Neural cell (in vitro differentiated cells): ENCODE measurements around the gene PFKFB4. TPM values are rescaled to one million over a fixed set of nuclear protein-coding genes. Genes with fewer than 3 reads are reported as not detected.

Source experiments
- H2AFZ ChIP-seq: fragments of 200-600, 300-800 bp; sonication (generic), shearing (Covaris generic); 2 replicates; pipeline ENCODE4 v1.6.0; 2014; ENCODE audit warnings: low read depth, mild to moderate bottlenecking, antibody characterized with exemption, low read length, moderate library complexity
- H3F3A ChIP-seq: fragments of 200-600 bp; shearing (Covaris generic); 2 replicates; pipeline ENCODE4 v1.6.1; 2016; ENCODE audit warnings: mild to moderate bottlenecking, moderate library complexity, mixed read lengths, antibody characterized with exemption, low read length; ENCODE audit not compliant: insufficient read depth, poor library complexity, severe bottlenecking
- H3K27ac ChIP-seq: fragments of 200-600, 300-800 bp; sonication (generic), shearing (Covaris generic); 2 replicates; pipeline ENCODE4 v1.5.1; 2014; ENCODE audit warnings: mild to moderate bottlenecking, low read length, moderate library complexity
- H3K27me3 ChIP-seq: fragments of 300-800, 200-600 bp; sonication (generic), shearing (Covaris generic); 2 replicates; pipeline ENCODE4 v1.6.0; 2014; ENCODE audit warnings: mild to moderate bottlenecking, low read depth, low read length, moderate library complexity; ENCODE audit not compliant: insufficient read depth
- H3K36me3 ChIP-seq: fragments of 300-800, 200-600 bp; sonication (generic), shearing (Covaris generic); 2 replicates; pipeline ENCODE4 v1.5.1; 2014; ENCODE audit warnings: mild to moderate bottlenecking, antibody characterized with exemption, low read length, moderate library complexity; ENCODE audit not compliant: insufficient read depth
- H3K4me2 ChIP-seq: fragments of 300-800, 200-600 bp; sonication (generic), shearing (Covaris generic); 2 replicates; pipeline ENCODE4 v1.6.0; 2014; ENCODE audit warnings: mild to moderate bottlenecking, low read length
- H3K4me3 ChIP-seq: fragments of 300-800, 200-600 bp; sonication (generic), shearing (Covaris generic); 2 replicates; pipeline ENCODE4 v1.5.1; 2014; ENCODE audit warnings: mild to moderate bottlenecking, low read length, moderate library complexity
- H3K79me2 ChIP-seq: fragments of 200-600 bp; shearing (Covaris generic); replicated peaks from 2 replicates; pipeline ENCODE4 v1.6.0; 2014; ENCODE audit warnings: mild to moderate bottlenecking, low read length, moderate library complexity; ENCODE audit not compliant: insufficient read depth
- H3K9ac ChIP-seq: fragments of 300-800, 200-600 bp; sonication (generic), shearing (Covaris generic); 2 replicates; pipeline ENCODE4 v1.6.1; 2016; ENCODE audit warnings: mild to moderate bottlenecking, low read length, mixed read lengths
- H3K9me2 ChIP-seq: fragments of 200-600 bp; shearing (Covaris generic); 2 replicates; pipeline ENCODE4 v1.6.1; 2016; ENCODE audit warnings: mild to moderate bottlenecking, low read length, mixed read lengths; ENCODE audit not compliant: insufficient read depth
- H3K9me3 ChIP-seq: fragments of 200-600, 300-800 bp; sonication (generic), shearing (Covaris generic); 2 replicates; pipeline ENCODE4 v1.6.1; 2016; ENCODE audit warnings: mild to moderate bottlenecking, mixed run types, low read length, moderate library complexity, mixed read lengths
- H4K20me1 ChIP-seq: fragments of 200-600 bp; shearing (Covaris generic); 2 replicates; pipeline ENCODE4 v1.6.1; 2016; ENCODE audit warnings: mild to moderate bottlenecking, mixed run types; ENCODE audit not compliant: insufficient read depth
- CTCF ChIP-seq: fragments of 450-650 bp; IDR thresholded peaks from 2 replicates; pipeline ENCODE4 v1.5.1; 2014; ENCODE audit warnings: antibody characterized with exemption, mild to moderate bottlenecking, moderate library complexity; ENCODE audit not compliant: poor library complexity, severe bottlenecking
- EP300 ChIP-seq: fragments of 450-650 bp; conservative IDR thresholded peaks from 2 replicates; pipeline ENCODE4 v1.6.1; 2014; ENCODE audit warnings: antibody characterized with exemption, mild to moderate bottlenecking, moderate library complexity; ENCODE audit not compliant: poor library complexity, severe bottlenecking
- EZH2 ChIP-seq: fragments of 200-600, 300-800 bp; shearing (Covaris generic), sonication (generic); IDR thresholded peaks from 2 replicates; pipeline ENCODE4 v1.6.1; 2014; ENCODE audit warnings: antibody characterized with exemption, low read length, borderline replicate concordance, mild to moderate bottlenecking; ENCODE audit not compliant: insufficient read depth, poor library complexity, severe bottlenecking
- MXI1 ChIP-seq: fragments of 450-650 bp; conservative IDR thresholded peaks from 2 replicates; pipeline ENCODE4 v1.6.1; 2014; ENCODE audit warnings: antibody characterized with exemption, mild to moderate bottlenecking; ENCODE audit not compliant: poor library complexity, severe bottlenecking
- POLR2AphosphoS5 ChIP-seq: IDR thresholded peaks from 2 replicates; pipeline ENCODE4 v1.6.1; 2012
- RAD21 ChIP-seq: fragments of 450-650 bp; conservative IDR thresholded peaks from 2 replicates; pipeline ENCODE4 v1.6.1; 2014; ENCODE audit warnings: antibody characterized with exemption, mild to moderate bottlenecking, moderate library complexity
- SMC3 ChIP-seq: fragments of 450-650 bp; conservative IDR thresholded peaks from 2 replicates; pipeline ENCODE4 v1.6.1; 2014; ENCODE audit warnings: antibody characterized with exemption, mild to moderate bottlenecking, moderate library complexity; ENCODE audit not compliant: poor library complexity
- TAF1 ChIP-seq: IDR thresholded peaks from 2 replicates; pipeline ENCODE4 v1.6.1; 2012; ENCODE audit warnings: low read depth
- polyA plus RNA-seq: library from polyadenylated mRNA; depleted of rRNA; stranded (reverse); fragments of >200 nt; gene quantifications from 2 replicates; pipeline ENCODE4 v1.2.3, GENCODE V29; 2014
- TF ChIP-seq, protein P1 (sequence below): IDR thresholded peaks from 2 replicates; pipeline ENCODE4 v1.6.1; 2012; ENCODE audit warnings: borderline replicate concordance

PFKFB4 gene
- polyA plus RNA-seq, 1 donor from 2014 or later, result 29.4 TPM

GRCh38 chr3:48600711-48601621 lies 44.4 kb upstream of the PFKFB4 start:
- no peak for TF ChIP-seq SMC3
- TF ChIP-seq TAF1, result no peak
- TF ChIP-seq, protein P1, sequence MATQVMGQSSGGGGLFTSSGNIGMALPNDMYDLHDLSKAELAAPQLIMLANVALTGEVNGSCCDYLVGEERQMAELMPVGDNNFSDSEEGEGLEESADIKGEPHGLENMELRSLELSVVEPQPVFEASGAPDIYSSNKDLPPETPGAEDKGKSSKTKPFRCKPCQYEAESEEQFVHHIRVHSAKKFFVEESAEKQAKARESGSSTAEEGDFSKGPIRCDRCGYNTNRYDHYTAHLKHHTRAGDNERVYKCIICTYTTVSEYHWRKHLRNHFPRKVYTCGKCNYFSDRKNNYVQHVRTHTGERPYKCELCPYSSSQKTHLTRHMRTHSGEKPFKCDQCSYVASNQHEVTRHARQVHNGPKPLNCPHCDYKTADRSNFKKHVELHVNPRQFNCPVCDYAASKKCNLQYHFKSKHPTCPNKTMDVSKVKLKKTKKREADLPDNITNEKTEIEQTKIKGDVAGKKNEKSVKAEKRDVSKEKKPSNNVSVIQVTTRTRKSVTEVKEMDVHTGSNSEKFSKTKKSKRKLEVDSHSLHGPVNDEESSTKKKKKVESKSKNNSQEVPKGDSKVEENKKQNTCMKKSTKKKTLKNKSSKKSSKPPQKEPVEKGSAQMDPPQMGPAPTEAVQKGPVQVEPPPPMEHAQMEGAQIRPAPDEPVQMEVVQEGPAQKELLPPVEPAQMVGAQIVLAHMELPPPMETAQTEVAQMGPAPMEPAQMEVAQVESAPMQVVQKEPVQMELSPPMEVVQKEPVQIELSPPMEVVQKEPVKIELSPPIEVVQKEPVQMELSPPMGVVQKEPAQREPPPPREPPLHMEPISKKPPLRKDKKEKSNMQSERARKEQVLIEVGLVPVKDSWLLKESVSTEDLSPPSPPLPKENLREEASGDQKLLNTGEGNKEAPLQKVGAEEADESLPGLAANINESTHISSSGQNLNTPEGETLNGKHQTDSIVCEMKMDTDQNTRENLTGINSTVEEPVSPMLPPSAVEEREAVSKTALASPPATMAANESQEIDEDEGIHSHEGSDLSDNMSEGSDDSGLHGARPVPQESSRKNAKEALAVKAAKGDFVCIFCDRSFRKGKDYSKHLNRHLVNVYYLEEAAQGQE, result no peak
- TF ChIP-seq POLR2AphosphoS5, result no peak
- no peak for TF ChIP-seq EP300
- TF ChIP-seq MXI1, result no peak
- no peak for TF ChIP-seq RAD21
- TF ChIP-seq CTCF, result no peak
- TF ChIP-seq EZH2, result no peak
- no peaks in the 10 kb centered on the region for H3K79me2 ChIP-seq
- no peak overlapping the region for H3K4me3 ChIP-seq
- H3K4me2 ChIP-seq, result no peak overlapping the region
- no peaks in the 10 kb centered on the region for H3K27me3 ChIP-seq
- no peaks in the 10 kb centered on the region for H3K9me2 ChIP-seq
- H4K20me1 ChIP-seq, result no peaks in the 10 kb centered on the region
- H3K36me3 ChIP-seq, result no peaks in the 10 kb centered on the region
- H3K9me3 ChIP-seq, result no peaks in the 10 kb centered on the region
- no peaks in the 10 kb centered on the region for H3F3A ChIP-seq
- no peak overlapping the region for H2AFZ ChIP-seq
- H3K9ac ChIP-seq, result no peak overlapping the region
- H3K27ac ChIP-seq, result no peak overlapping the region

DNA sequence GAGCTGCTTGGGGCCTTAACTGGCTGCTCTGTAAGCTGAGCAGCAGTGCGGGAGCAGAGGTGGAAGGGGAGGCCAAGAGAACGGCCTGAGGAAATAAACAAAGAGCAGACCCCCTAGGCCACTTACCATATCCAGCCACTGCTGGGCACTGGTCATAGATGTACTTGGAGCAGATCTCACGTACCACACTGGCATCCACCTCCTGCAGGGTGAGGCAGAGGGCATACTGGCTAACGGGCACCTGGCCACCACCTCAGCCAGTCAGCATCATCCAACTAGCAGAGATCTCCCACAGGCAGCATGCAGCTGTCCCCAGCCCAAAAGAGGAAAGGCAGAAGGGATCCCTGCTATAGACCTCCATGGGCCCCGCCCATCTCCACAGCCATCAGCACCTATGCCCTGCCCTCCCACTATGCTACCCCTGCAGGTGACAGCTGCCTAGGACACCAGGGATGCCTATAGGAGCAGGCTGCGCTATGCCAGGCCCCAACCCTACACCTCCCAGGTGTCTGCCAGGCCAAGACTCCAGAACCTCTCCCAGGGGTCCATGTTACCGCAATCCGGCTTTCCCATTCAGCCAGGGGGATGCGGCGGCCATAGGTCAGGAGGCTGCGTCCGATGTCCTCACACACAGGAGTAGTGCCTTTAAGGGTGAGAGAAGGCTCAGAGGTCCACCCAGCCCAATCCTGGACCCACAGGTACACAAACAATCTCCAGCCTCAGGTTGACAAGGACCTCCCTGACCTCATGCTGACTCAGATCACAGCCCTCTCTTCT lies 43.1 kb upstream of the PFKFB4 start:
- H3K27me3 ChIP-seq, result no peaks in the 10 kb centered on the region

More for the DNA sequence above, 43.1 kb upstream of the PFKFB4 start:
- TF ChIP-seq POLR2AphosphoS5 (no peak), EP300 (no peak)
- TF ChIP-seq, protein P1, result no peak
- no peak overlapping the region for H3K4me2 ChIP-seq
- H3F3A ChIP-seq, result no peaks in the 10 kb centered on the region
- H4K20me1 ChIP-seq, result no peaks in the 10 kb centered on the region
- H3K79me2 ChIP-seq, result no peaks in the 10 kb centered on the region
- no peaks in the 10 kb centered on the region for H3K9me3 ChIP-seq
- H2AFZ ChIP-seq, result no peak overlapping the region
- H3K9me2 ChIP-seq, result no peaks in the 10 kb centered on the region
- H3K36me3 ChIP-seq, result no peaks in the 10 kb centered on the region
- H3K9ac ChIP-seq, result no peak overlapping the region
- no peak overlapping the region for H3K27ac ChIP-seq
- H3K4me3 ChIP-seq, result no peak overlapping the region
